WTC11 (cell line): ENCODE measurements around the gene MOSPD3. TPM values are rescaled to one million over a fixed set of nuclear protein-coding genes. Genes with fewer than 3 reads are reported as not detected.

Experiments
- ATAC-seq: fragments of 200-7000 bp; cut with Tn5 transposase; 2 replicates; pipeline ENCODE4 v1.10.0; 2021; ENCODE audit warnings: mild to moderate bottlenecking, moderate library complexity
- CTCF ChIA-PET: fragments of 300-600 bp; sonication (Branson Sonifier 250); formaldehyde crosslinking; loops from one replicate; lab custom pipeline; 2021; ENCODE audit warnings: antibody characterized with exemption; lab: Charles Lee
- POLR2A ChIA-PET: fragments of 350-600 bp; sonication (Branson Sonifier 250); formaldehyde crosslinking; loops from one replicate; lab custom pipeline; 2021; ENCODE audit warnings: antibody characterized with exemption; lab: Charles Lee
- DNase-seq: peaks from one replicate; pipeline ENCODE4 v3.0.0; 2021; ENCODE audit warnings: low spot score
- H3K27ac Mint-ChIP-seq: 2 replicates; pipeline ENCODE4 v1.8.0; 2021; ENCODE audit warnings: mixed read lengths
- H3K27me3 Mint-ChIP-seq: 2 replicates; pipeline ENCODE4 v1.8.0; 2021; ENCODE audit warnings: low read depth, mild to moderate bottlenecking, moderate library complexity, mixed read lengths
- H3K36me3 Mint-ChIP-seq: 2 replicates; pipeline ENCODE4 v1.8.0; 2021; ENCODE audit warnings: mixed read lengths
- H3K4me1 Mint-ChIP-seq: 2 replicates; pipeline ENCODE4 v1.8.0; 2022; ENCODE audit warnings: mixed read lengths
- H3K4me3 Mint-ChIP-seq: 2 replicates; pipeline ENCODE4 v1.8.0; 2021; ENCODE audit warnings: mild to moderate bottlenecking, moderate library complexity, mixed read lengths
- H3K9me3 Mint-ChIP-seq: 2 replicates; pipeline ENCODE4 v1.8.0; 2021; ENCODE audit warnings: mixed read lengths
- EMX1 ChIP-seq: fragments of 250-450 bp; sonication (Bioruptor Pico); IDR thresholded peaks from 2 replicates; pipeline ENCODE4 v1.8.0; 2021; ENCODE audit warnings: mild to moderate bottlenecking
- ERG ChIP-seq: fragments of 250-450 bp; sonication (Bioruptor Pico); IDR thresholded peaks from 2 replicates; pipeline ENCODE4 v1.8.0; 2021; ENCODE audit warnings: mild to moderate bottlenecking
- HMGXB4 ChIP-seq: sonication (generic); formaldehyde crosslinking; IDR thresholded peaks from 2 replicates; pipeline ENCODE4 v1.8.1; 2023; ENCODE audit warnings: mild to moderate bottlenecking, moderate library complexity, missing genetic modification reagents
- MYBL2 ChIP-seq: sonication (generic); formaldehyde crosslinking; IDR thresholded peaks from 2 replicates; pipeline ENCODE4 v1.8.1; 2023; ENCODE audit warnings: mild to moderate bottlenecking, moderate library complexity, missing genetic modification reagents
- NFE2L1 ChIP-seq: sonication (generic); formaldehyde crosslinking; IDR thresholded peaks from 2 replicates; pipeline ENCODE4 v1.8.1; 2023; ENCODE audit warnings: missing genetic modification reagents
- SP1 ChIP-seq: sonication (generic); formaldehyde crosslinking; conservative IDR thresholded peaks from 2 replicates; pipeline ENCODE4 v1.8.1; 2022; ENCODE audit warnings: missing genetic modification reagents
- ZBTB21 ChIP-seq: sonication (generic); formaldehyde crosslinking; IDR thresholded peaks from 2 replicates; pipeline ENCODE4 v1.8.1; 2023; ENCODE audit warnings: mild to moderate bottlenecking, missing genetic modification reagents, borderline replicate concordance
- ZBTB43 ChIP-seq: sonication (generic); formaldehyde crosslinking; IDR thresholded peaks from 2 replicates; pipeline ENCODE4 v1.8.1; 2023; ENCODE audit warnings: mild to moderate bottlenecking, missing genetic modification reagents
- ZNF263 ChIP-seq: sonication (generic); formaldehyde crosslinking; IDR thresholded peaks from 2 replicates; pipeline ENCODE4 v1.8.1; 2022; ENCODE audit warnings: low read depth, mild to moderate bottlenecking, moderate library complexity, missing genetic modification reagents
- total RNA-seq: library from RNA; stranded (reverse); gene quantifications from 3 replicates; pipeline ENCODE4 v1.2.3, GENCODE V29; 2021
- TF ChIP-seq, protein P1 (sequence below): sonication (generic); formaldehyde crosslinking; IDR thresholded peaks from 2 replicates; pipeline ENCODE4 v1.8.1; 2023; ENCODE audit warnings: mild to moderate bottlenecking, missing genetic modification reagents, moderate library complexity
- TF ChIP-seq, protein P2 (sequence below): sonication (generic); formaldehyde crosslinking; IDR thresholded peaks from 2 replicates; pipeline ENCODE4 v1.8.0; 2022; ENCODE audit warnings: mild to moderate bottlenecking, missing genetic modification reagents
- TF ChIP-seq, protein P3 (sequence below): sonication (generic); formaldehyde crosslinking; IDR thresholded peaks from 2 replicates; pipeline ENCODE4 v1.8.0; 2023; ENCODE audit warnings: missing genetic modification reagents

MOSPD3 gene
- total RNA-seq, 1 experiment from 2014 or later: 21.9 TPM

DNA sequence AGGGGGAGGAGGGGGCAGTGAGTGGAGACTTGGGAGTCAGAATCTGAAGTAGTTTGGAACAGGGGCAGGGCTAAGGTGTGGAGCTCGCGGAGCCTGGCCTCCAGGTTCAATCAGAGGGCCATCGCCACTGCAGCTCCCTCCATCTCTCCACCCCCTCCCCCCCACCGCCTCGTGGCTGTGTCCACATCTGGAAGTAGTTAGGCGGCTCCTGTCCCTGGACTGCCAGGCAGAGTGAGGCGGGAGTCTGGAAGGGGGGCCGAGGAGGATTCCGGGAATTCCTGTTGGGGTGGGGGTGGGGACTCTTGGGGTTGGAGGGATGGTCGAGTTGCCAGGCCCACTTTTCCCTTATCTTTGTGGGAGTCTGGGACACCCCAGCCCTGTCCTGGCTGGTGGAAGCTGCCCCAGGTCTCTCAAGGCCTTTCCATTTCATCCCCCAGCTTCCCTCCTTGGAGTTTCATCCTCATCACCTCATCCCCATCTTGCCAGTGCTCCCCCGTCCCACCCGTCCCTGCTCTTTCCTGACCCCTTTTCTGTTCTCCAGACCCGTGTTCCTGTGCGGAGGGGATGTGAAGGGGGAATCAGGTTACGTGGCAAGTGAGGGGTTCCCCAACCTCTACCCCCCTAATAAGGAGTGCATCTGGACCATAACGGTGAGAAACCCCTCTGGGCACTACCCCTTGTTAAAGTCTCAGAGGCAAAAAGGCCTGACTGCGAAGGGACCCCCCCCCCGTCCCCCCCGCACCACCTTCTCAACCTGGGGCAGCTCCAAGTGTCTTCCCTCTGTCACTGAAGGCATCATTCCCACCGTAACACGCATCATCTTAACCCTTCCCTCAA is 9.2 kb upstream of the MOSPD3 start (continued):
- TF ChIP-seq ERG (CRISPR knock-in tag) (no peak), ZNF263 (CRISPR knock-in tag) (0 out of 2 replicates have a peak, but pooled peaks have one; percentile 48)
- TF ChIP-seq, protein P1, sequence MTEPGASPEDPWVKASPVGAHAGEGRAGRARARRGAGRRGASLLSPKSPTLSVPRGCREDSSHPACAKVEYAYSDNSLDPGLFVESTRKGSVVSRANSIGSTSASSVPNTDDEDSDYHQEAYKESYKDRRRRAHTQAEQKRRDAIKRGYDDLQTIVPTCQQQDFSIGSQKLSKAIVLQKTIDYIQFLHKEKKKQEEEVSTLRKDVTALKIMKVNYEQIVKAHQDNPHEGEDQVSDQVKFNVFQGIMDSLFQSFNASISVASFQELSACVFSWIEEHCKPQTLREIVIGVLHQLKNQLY: no peak
- TF ChIP-seq, all 79 proteins: peak for 4

GRCh38 chr7:100603726-100604027 is 8.7 kb upstream of the MOSPD3 start:
- CTCF ChIA-PET: interaction anchor here (0.6 to 5.8 kb wide), 14 partner anchors 9 to 124 kb away, joined by 3 to 67 read pairs (median 4); partner anchors contain the start of genes FBXO24, GIGYF1, LRCH4 and MOSPD3
- H3K36me3 Mint-ChIP-seq: peaks cover 9% of the 10 kb centered on the region
- 0 out of 2 replicates have a peak, but pooled peaks have one; percentile 46 for TF ChIP-seq MYBL2
- TF ChIP-seq ZBTB21: peak; percentile 47; the same call in 1 of the 2 replicates
- TF ChIP-seq HMGXB4 (CRISPR knock-in tag): 0 out of 2 replicates have a peak, but pooled peaks have one; percentile 5
- TF ChIP-seq, protein P1: no peak
- TF ChIP-seq ZBTB43 (CRISPR knock-in tag): no peak
- TF ChIP-seq, protein P2, sequence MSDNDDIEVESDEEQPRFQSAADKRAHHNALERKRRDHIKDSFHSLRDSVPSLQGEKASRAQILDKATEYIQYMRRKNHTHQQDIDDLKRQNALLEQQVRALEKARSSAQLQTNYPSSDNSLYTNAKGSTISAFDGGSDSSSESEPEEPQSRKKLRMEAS (CRISPR knock-in tag): no peak
- no peak for TF ChIP-seq EMX1 (CRISPR knock-in tag)
- TF ChIP-seq SP1 (CRISPR knock-in tag): peak; percentile 15; the same call in 1 of the 2 replicates
- TF ChIP-seq NFE2L1: 0 out of 2 replicates have a peak, but pooled peaks have one; percentile 46
- TF ChIP-seq, protein P3, sequence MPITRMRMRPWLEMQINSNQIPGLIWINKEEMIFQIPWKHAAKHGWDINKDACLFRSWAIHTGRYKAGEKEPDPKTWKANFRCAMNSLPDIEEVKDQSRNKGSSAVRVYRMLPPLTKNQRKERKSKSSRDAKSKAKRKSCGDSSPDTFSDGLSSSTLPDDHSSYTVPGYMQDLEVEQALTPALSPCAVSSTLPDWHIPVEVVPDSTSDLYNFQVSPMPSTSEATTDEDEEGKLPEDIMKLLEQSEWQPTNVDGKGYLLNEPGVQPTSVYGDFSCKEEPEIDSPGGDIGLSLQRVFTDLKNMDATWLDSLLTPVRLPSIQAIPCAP (CRISPR knock-in tag): 0 out of 2 replicates have a peak, but pooled peaks have one; percentile 49
- POLR2A ChIA-PET: interaction anchor here (0.5 to 3.0 kb wide), 8 partner anchors 9 to 1132 kb away, joined by 3 to 60 read pairs (median 8); partner anchors contain the start of genes FBXO24, LRCH4, MOSPD3 and POP7
- peaks cover 43% of the 10 kb centered on the region for H3K4me1 Mint-ChIP-seq
- no peak for DNase-seq
- peak overlapping the region; percentile 96 for H3K27ac Mint-ChIP-seq
- peak overlapping the region; percentile 87 for H3K4me3 Mint-ChIP-seq
- ATAC-seq: peak; percentile 7
- H3K9me3 Mint-ChIP-seq: no peaks in the 10 kb centered on the region
- H3K27me3 Mint-ChIP-seq: peaks cover 13% of the 10 kb centered on the region
